NT2/D1 (cell line): ENCODE measurements around the gene KRT9.

Experiments
- SUZ12 ChIP-seq: IDR thresholded peaks from 2 replicates; pipeline ENCODE4 v1.6.1; 2011; ENCODE audit not compliant: insufficient read length, insufficient read depth; ENCODE audit errors: extremely low read depth
- YY1 ChIP-seq: IDR thresholded peaks from 2 replicates; pipeline ENCODE4 v1.6.1; 2011; ENCODE audit not compliant: insufficient read length, insufficient read depth
- ZNF274 ChIP-seq: IDR thresholded peaks from 2 replicates; pipeline ENCODE4 v1.6.1; 2011; ENCODE audit warnings: mild to moderate bottlenecking, low read depth, low read length

DNA sequence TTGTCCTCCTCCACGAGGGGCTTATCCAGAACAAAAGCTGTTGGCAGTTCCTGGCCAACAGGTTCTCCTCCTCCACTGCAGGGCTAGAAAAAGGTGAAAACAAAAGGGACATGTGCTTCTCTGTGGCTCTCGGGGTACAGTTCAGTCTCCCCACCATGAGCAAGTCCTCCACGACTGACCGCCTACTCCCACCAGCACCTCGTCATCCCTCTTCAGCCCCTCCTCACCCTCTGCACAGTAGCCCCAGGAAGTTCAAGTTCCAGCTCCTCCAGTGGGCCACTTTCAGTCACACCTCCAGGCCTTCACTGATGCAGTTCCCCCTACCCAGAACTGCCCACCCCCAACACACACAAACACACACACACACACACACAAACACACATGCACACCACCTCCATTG lies 19.4 kb downstream of the KRT9 start:
- no peak for TF ChIP-seq ZNF274
- no peak for TF ChIP-seq SUZ12
- no peak for TF ChIP-seq YY1
